K562 (cell line): Measurements from ENCODE around the gene PRDM16. TPM values are rescaled to one million over a fixed set of nuclear protein-coding genes. Genes with fewer than 3 reads are reported as not detected.

Experiments used
- BRF2 ChIP-seq: IDR thresholded peaks from 3 replicates; pipeline ENCODE4 v1.6.1; 2011; ENCODE audit warnings: borderline replicate concordance, mild to moderate bottlenecking; ENCODE audit not compliant: insufficient read length, insufficient read depth
- ETV6 ChIP-seq, 3 experiments: fragments of 150-350 bp in 1 of 3; sonication (generic) in 1 of 3; formaldehyde crosslinking in 1 of 3; IDR thresholded peaks; 2 replicates each; pipeline versions ENCODE4 v1.6.1 to v1.8.0; 2014 to 2022; ENCODE audit warnings: borderline replicate concordance in 2 of 3, low read depth in 2 of 3, antibody characterized with exemption in 1 of 3, low read length in 1 of 3, mild to moderate bottlenecking in 1 of 3, missing genetic modification reagents in 1 of 3
- FOXK1 ChIP-seq: sonication (generic); formaldehyde crosslinking; IDR thresholded peaks from 2 replicates; pipeline ENCODE4 v1.8.0; 2022; ENCODE audit warnings: missing genetic modification reagents, mild to moderate bottlenecking, borderline replicate concordance
- POLR2B ChIP-seq: fragments of 450-650 bp; IDR thresholded peaks from 2 replicates; pipeline ENCODE4 v1.6.1; 2018; ENCODE audit warnings: low read depth; ENCODE audit not compliant: partially characterized antibody
- RBFOX2 ChIP-seq: fragments of 200-400 bp; formaldehyde crosslinking; IDR thresholded peaks from 2 replicates; pipeline ENCODE4 v1.6.1; 2017; ENCODE audit warnings: low read depth, mild to moderate bottlenecking, low read length, moderate library complexity
- ZNF407 ChIP-seq: fragments of 450-650 bp; IDR thresholded peaks from 2 replicates; pipeline ENCODE4 v1.6.1; 2016; ENCODE audit warnings: low read depth
- polyA plus RNA-seq, 8 experiments: library from polyadenylated mRNA; depleted of rRNA in 4 of 8; stranded (reverse) in 5 of 8; unstranded in 3 of 8; fragments of >200 nt; fragmentation: Nextera tagmentation in 2 of 8; fragmentation: Illumina TruSeq in 1 of 8; extraction: Ambion mirVana in 2 of 8; extraction: Trizol in 1 of 8; gene quantifications; 2 replicates each; pipeline versions ENCODE4 v1.2.1 to v1.2.3, GENCODE V29; 2011 to 2014; ENCODE audit warnings: inconsistent platforms in 1 of 8, missing spikeins in 1 of 8
- total RNA-seq, 7 experiments: library from RNA; depleted of rRNA in 6 of 7; stranded (reverse); fragments of >200 nt in 6 of 7; fragmentation: Illumina TruSeq in 2 of 7; extraction: Trizol in 2 of 7; gene quantifications; 2 replicates each; pipeline versions ENCODE4 v1.2.1 to v1.2.3, GENCODE V29; 2011 to 2021; ENCODE audit warnings: low replicate concordance in 1 of 7

The PRDM16 gene
- total and polyA plus RNA-seq, 9 of the 15 experiments (the other 6 are each of a cell fraction or from before 2014, with no cell fraction given): 0.10 to 0.27 TPM; not detected in 7

GRCh38 chr1:3380469-3380868, 311.5 kb downstream of the PRDM16 start (continued):
- TF ChIP-seq ZNF407 (no peak), BRF2 (no peak), RBFOX2 (no peak), FOXK1 (CRISPR knock-in tag) (no peak), POLR2B (no peak), ETV6 (IDR thresholded peaks at IDR 0.05; ENCODE audit: borderline replicate concordance in 1 of 2, low read depth in 2 of 2, low read length in 1 of 2) (no peak), ETV6 (CRISPR knock-in tag; IDR thresholded peaks at IDR 0.05; ENCODE audit: borderline replicate concordance) (no peak)
